ENCODE results near the gene GATA2.

GRCh38 chr3:128430731-128431130 is 62.3 kb downstream of the GATA2 start:
- TF ChIP-seq, protein P1, sequence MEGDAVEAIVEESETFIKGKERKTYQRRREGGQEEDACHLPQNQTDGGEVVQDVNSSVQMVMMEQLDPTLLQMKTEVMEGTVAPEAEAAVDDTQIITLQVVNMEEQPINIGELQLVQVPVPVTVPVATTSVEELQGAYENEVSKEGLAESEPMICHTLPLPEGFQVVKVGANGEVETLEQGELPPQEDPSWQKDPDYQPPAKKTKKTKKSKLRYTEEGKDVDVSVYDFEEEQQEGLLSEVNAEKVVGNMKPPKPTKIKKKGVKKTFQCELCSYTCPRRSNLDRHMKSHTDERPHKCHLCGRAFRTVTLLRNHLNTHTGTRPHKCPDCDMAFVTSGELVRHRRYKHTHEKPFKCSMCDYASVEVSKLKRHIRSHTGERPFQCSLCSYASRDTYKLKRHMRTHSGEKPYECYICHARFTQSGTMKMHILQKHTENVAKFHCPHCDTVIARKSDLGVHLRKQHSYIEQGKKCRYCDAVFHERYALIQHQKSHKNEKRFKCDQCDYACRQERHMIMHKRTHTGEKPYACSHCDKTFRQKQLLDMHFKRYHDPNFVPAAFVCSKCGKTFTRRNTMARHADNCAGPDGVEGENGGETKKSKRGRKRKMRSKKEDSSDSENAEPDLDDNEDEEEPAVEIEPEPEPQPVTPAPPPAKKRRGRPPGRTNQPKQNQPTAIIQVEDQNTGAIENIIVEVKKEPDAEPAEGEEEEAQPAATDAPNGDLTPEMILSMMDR (IDR thresholded peaks at IDR 0.05), result no peak
- TF ChIP-seq POLR2A (IDR thresholded peaks at IDR 0.05), result no peak

Data from prostate gland (tissue), 2 donors.